Measurements from ENCODE around the gene PCDHA3.
A peak's percentile ranks its signal among the peaks of the same experiment; 100 is the strongest.
"Not testable (repeated sequence)": the region's sequence is repeated elsewhere in the genome, so short reads cannot be mapped to it uniquely, and the experiment has no call there.

The PCDHA3 gene

GRCh38 chr5:140823475-140823874 lies 22.6 kb downstream of the PCDHA3 start:
- H3K27ac ChIP-seq (ENCODE audit: poor library complexity, severe bottlenecking), result no peak overlapping the region
- no peak overlapping the region for H3K4me3 ChIP-seq (ENCODE audit: severe bottlenecking)
- no peak for ATAC-seq (ENCODE audit: low read depth)
- peaks cover 5% of the 10 kb centered on the region for H3K9me3 ChIP-seq (ENCODE audit: severe bottlenecking)
- H3K27me3 ChIP-seq (ENCODE audit: insufficient read depth, poor library complexity, severe bottlenecking), result peaks cover 50% of the 10 kb centered on the region
- no peak for TF ChIP-seq CTCF (IDR thresholded peaks at IDR 0.05; ENCODE audit: poor library complexity, severe bottlenecking)
- no peaks in the 10 kb centered on the region for H3K36me3 ChIP-seq (ENCODE audit: low read depth)
- DNase-seq (ENCODE audit: low spot score), result no peak
- H3K4me1 ChIP-seq (ENCODE audit: insufficient read depth, poor library complexity, severe bottlenecking), result no peaks in the 10 kb centered on the region

GRCh38 chr5:140827704-140828361 lies 27.0 kb downstream of the PCDHA3 start, which contains the start of gene PCDHA6:
TSS of gene PCDHA6 (plus strand) at chr5:140827960. CDS start at chr5:140828092, 132 bp downstream.
- Histone ChIP-seq H3K9me3 (ENCODE audit: severe bottlenecking) (peaks cover 3% of the 10 kb centered on the region), H3K36me3 (ENCODE audit: low read depth) (no peaks in the 10 kb centered on the region), H3K4me1 (ENCODE audit: insufficient read depth, poor library complexity, severe bottlenecking) (no peaks in the 10 kb centered on the region), H3K27me3 (ENCODE audit: insufficient read depth, poor library complexity, severe bottlenecking) (peaks cover 72% of the 10 kb centered on the region), H3K27ac (ENCODE audit: poor library complexity, severe bottlenecking) (no peak within 1 kb of the TSS), H3K4me3 (ENCODE audit: severe bottlenecking) (no peak within 1 kb of the TSS)
- DNase-seq (ENCODE audit: low spot score), result no peak
- ATAC-seq (ENCODE audit: low read depth), result no peak
- TF ChIP-seq CTCF (IDR thresholded peaks at IDR 0.05; ENCODE audit: poor library complexity, severe bottlenecking), result peak; percentile 38

- H3K4me1 ChIP-seq (ENCODE audit: insufficient read depth, poor library complexity, severe bottlenecking), result no peaks in the 10 kb centered on the region
- DNase-seq (ENCODE audit: low spot score), result no peak
- peaks cover 77% of the 10 kb centered on the region for H3K27me3 ChIP-seq (ENCODE audit: insufficient read depth, poor library complexity, severe bottlenecking)
- no peak overlapping the region for H3K4me3 ChIP-seq (ENCODE audit: severe bottlenecking)
- no peak for ATAC-seq (ENCODE audit: low read depth)
- TF ChIP-seq CTCF (IDR thresholded peaks at IDR 0.05; ENCODE audit: poor library complexity, severe bottlenecking), result peak; percentile 6
- no peaks in the 10 kb centered on the region for H3K36me3 ChIP-seq (ENCODE audit: low read depth)
- H3K27ac ChIP-seq (ENCODE audit: poor library complexity, severe bottlenecking), result no peak overlapping the region
- H3K9me3 ChIP-seq (ENCODE audit: severe bottlenecking), result peaks cover 3% of the 10 kb centered on the region
Measured at GRCh38 chr5:140828362-140828737, 27.5 kb downstream of the PCDHA3 start.

GRCh38 chr5:140829511-140830501 lies 28.9 kb downstream of the PCDHA3 start:
- not testable (repeated sequence) for H3K4me3 ChIP-seq (ENCODE audit: severe bottlenecking); H3K27ac ChIP-seq (ENCODE audit: poor library complexity, severe bottlenecking); H3K4me1 ChIP-seq (ENCODE audit: insufficient read depth, poor library complexity, severe bottlenecking); H3K9me3 ChIP-seq (ENCODE audit: severe bottlenecking); DNase-seq (ENCODE audit: low spot score); H3K36me3 ChIP-seq (ENCODE audit: low read depth); ATAC-seq (ENCODE audit: low read depth)
- H3K27me3 ChIP-seq (ENCODE audit: insufficient read depth, poor library complexity, severe bottlenecking), result peaks cover 88% of the 10 kb centered on the region

GRCh38 chr5:140833993-140834392 lies 33.1 kb downstream of the PCDHA3 start, which contains the start of gene PCDHA7:
TSS of gene PCDHA7 (plus strand) at chr5:140834269. CDS start at chr5:140834384, 115 bp downstream.
- no peaks in the 10 kb centered on the region for H3K9me3 ChIP-seq (ENCODE audit: severe bottlenecking)
- no peaks in the 10 kb centered on the region for H3K36me3 ChIP-seq (ENCODE audit: low read depth)
- H3K4me3 ChIP-seq (ENCODE audit: severe bottlenecking), result peak within 1 kb of the TSS; percentile 10
- H3K27me3 ChIP-seq (ENCODE audit: insufficient read depth, poor library complexity, severe bottlenecking), result peaks cover 89% of the 10 kb centered on the region
- DNase-seq (ENCODE audit: low spot score), result no peak
- no peak within 1 kb of the TSS for H3K27ac ChIP-seq (ENCODE audit: poor library complexity, severe bottlenecking)
- no peak for ATAC-seq (ENCODE audit: low read depth)
- TF ChIP-seq CTCF (IDR thresholded peaks at IDR 0.05; ENCODE audit: poor library complexity, severe bottlenecking), result peak; percentile 59
- H3K4me1 ChIP-seq (ENCODE audit: insufficient read depth, poor library complexity, severe bottlenecking), result no peaks in the 10 kb centered on the region
